Transverse colon (tissue), 3 donors: ENCODE measurements around the gene GALNT18.

Source experiments
- EP300 ChIP-seq: sonication (generic); formaldehyde crosslinking; IDR thresholded peaks from one replicate; pipeline ENCODE4 v1.6.1; 2017; ENCODE audit warnings: antibody characterized with exemption, low read depth
- POLR2A ChIP-seq: fragments of 450-650 bp; IDR thresholded peaks from one replicate; pipeline ENCODE4 v1.6.1; 2016; ENCODE audit warnings: antibody characterized with exemption, mild to moderate bottlenecking, moderate library complexity
- TF ChIP-seq, protein P1 (sequence below), 5 experiments: fragments of 200-600 bp in 3 of 5; fragments of 450-650 bp in 2 of 5; sonication (generic) in 3 of 5; IDR thresholded peaks; 1 replicate in 2 of 5; 2 replicates in 3 of 5; pipeline ENCODE4 v1.5.1; 2016 to 2017; ENCODE audit warnings: antibody characterized with exemption in 5 of 5, inconsistent platforms in 3 of 5, mild to moderate bottlenecking in 2 of 5, moderate library complexity in 1 of 5

- TF ChIP-seq, protein P1, sequence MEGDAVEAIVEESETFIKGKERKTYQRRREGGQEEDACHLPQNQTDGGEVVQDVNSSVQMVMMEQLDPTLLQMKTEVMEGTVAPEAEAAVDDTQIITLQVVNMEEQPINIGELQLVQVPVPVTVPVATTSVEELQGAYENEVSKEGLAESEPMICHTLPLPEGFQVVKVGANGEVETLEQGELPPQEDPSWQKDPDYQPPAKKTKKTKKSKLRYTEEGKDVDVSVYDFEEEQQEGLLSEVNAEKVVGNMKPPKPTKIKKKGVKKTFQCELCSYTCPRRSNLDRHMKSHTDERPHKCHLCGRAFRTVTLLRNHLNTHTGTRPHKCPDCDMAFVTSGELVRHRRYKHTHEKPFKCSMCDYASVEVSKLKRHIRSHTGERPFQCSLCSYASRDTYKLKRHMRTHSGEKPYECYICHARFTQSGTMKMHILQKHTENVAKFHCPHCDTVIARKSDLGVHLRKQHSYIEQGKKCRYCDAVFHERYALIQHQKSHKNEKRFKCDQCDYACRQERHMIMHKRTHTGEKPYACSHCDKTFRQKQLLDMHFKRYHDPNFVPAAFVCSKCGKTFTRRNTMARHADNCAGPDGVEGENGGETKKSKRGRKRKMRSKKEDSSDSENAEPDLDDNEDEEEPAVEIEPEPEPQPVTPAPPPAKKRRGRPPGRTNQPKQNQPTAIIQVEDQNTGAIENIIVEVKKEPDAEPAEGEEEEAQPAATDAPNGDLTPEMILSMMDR (IDR thresholded peaks at IDR 0.05) = no peak
- TF ChIP-seq EP300 (no peak), POLR2A (no peak)
Observed at GRCh38 chr11:11543656-11544055, 78.1 kb downstream of the GALNT18 start.
